Fibroblast of villous mesenchyme (primary cell): ENCODE results near the gene PUSL1. TPM values are rescaled to one million over a fixed set of nuclear protein-coding genes. Genes with fewer than 3 reads are reported as not detected.
A peak's percentile ranks its signal among the peaks of the same experiment; 100 is the strongest.

Experiments used
- DNase-seq: peaks from one replicate; pipeline ENCODE4 v3.0.0-alpha.2; 2010; ENCODE audit warnings: low read depth
- H3K4me3 ChIP-seq: 2 replicates; pipeline ENCODE4 v1.5.1; 2011; ENCODE audit warnings: low read depth, mild to moderate bottlenecking, low read length
- total RNA-seq: library from RNA; depleted of rRNA; stranded (reverse); fragments of >200 nt; gene quantifications from 2 replicates; pipeline ENCODE4 v1.2.3, GENCODE V29; 2012
- TF ChIP-seq, protein P1 (sequence below): IDR thresholded peaks from 2 replicates; pipeline ENCODE4 v1.5.1; 2012; ENCODE audit warnings: low read depth, mild to moderate bottlenecking, low read length; ENCODE audit not compliant: insufficient read depth

The PUSL1 gene
- total RNA-seq, 1 donor, result 25.0 TPM

DNA sequence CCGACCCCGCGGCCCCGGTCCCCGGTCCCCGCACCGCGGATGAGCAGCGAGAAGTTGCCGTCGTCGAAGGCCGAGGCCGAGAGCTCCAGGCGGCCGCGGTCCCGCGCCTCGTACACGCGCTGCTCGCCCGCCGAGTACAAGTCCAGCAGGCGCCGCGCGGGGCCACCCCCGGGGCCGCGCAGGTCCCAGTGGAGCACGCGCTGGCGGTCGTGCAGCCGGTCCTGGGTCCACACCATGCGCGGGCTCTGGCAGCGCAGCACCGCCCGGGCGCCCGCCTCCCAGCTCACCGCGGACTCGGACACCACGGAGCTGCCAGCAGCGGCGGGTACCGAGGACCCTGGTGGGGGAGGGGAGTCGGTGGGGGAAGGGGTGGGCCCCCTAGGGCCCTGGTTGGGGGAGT is 47.0 kb downstream of the PUSL1 start:
- TF ChIP-seq, protein P1, sequence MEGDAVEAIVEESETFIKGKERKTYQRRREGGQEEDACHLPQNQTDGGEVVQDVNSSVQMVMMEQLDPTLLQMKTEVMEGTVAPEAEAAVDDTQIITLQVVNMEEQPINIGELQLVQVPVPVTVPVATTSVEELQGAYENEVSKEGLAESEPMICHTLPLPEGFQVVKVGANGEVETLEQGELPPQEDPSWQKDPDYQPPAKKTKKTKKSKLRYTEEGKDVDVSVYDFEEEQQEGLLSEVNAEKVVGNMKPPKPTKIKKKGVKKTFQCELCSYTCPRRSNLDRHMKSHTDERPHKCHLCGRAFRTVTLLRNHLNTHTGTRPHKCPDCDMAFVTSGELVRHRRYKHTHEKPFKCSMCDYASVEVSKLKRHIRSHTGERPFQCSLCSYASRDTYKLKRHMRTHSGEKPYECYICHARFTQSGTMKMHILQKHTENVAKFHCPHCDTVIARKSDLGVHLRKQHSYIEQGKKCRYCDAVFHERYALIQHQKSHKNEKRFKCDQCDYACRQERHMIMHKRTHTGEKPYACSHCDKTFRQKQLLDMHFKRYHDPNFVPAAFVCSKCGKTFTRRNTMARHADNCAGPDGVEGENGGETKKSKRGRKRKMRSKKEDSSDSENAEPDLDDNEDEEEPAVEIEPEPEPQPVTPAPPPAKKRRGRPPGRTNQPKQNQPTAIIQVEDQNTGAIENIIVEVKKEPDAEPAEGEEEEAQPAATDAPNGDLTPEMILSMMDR, result no peak
- H3K4me3 ChIP-seq, result no peak overlapping the region
- DNase-seq, result peak; percentile 40

DNA sequence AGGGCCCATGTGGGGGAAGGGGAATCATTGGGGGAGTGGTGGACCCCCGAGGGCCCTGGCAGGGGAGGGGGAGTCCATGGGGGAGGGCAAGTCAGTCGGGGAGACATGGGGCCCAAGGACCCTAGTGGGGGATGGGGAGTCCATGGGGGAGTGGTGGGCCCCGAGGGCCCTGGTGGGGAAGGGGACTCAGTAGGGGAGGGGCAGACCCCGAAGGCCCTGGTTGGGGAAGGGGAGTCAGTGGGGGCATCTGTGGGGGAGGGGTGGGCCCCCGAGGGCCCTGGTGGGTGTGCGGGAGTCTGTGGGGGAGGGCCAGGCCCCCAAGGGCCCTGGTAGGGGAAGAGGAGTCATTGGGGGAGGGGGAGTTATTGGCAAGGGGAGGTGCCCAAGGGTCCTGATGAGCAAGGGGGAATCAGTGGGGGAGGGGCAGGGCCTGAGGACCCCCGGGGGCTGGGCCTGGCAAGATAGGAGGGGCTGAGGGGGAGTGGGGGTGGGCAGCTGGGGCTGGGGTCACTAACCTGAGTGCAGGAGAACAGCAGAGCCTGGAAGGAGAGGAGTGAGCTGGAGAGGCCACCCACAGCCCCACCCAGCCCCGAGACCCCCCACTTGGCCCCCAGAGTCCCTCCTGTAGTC is 47.9 kb downstream of the PUSL1 start:
- TF ChIP-seq, protein P1, result no peak
- peak overlapping the region; percentile 89 for H3K4me3 ChIP-seq
- DNase-seq, result no peak

DNA sequence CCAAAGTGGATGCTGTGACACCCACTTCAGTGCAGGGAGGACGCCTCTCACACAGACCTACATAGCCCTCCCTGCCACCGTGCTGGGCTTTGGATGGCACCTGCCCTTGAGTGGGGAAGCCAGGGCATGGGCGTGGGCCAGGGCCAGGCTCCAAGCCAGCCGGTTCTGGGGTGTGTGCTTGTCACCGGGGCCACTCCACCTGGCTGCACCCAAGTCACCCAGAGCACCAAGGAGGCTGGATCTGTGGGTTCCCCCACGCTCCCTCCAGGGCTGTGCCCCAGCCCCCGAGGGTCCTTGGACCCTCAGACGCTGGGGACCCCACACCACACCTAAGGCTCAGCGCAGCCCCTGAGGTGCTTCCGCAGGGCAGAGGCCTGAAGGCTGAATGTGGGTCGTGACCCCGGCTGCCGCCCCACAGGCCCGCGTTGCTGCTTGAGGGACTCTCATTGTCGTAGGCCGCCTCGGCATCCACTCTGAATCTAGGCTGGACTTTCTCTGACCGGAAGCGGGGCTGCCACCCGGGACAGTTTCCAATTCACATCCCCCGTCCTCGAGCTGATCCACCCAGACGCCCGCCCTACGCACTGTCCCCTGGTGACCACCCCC is 48.5 kb downstream of the PUSL1 start:
- TF ChIP-seq, protein P1, result no peak
- H3K4me3 ChIP-seq, result peak overlapping the region; percentile 89
- peak; percentile 32 for DNase-seq

DNA sequence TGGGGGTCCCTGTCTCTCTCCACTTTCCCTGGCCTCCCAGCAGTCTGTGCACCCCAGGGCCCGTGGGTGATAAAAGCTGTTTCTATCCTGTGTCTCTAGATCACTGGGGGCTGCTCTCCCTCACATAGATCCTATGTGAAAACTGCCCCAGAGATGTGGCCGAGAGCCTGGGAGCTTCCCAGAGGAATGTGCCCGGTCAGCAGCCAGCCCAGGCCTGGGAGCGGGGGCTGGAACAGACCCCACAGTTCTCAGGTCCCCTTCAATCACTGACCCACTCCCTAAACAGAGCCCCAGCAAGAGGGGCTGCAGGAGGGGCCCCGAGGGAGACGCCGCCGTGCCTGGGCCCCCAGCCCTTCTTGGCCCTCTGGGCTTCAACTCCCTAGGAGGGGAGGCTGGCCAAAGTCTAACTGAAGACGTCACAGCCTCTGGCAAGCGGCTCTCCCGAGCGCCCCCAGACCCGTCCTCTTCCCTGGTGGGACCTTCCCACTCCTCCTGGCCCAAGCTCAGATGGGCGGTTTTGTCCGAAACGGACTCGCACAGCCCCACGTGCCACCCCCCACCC is 49.6 kb downstream of the PUSL1 start:
- DNase-seq, result peak; percentile 40
- peak overlapping the region; percentile 89 for H3K4me3 ChIP-seq
- TF ChIP-seq, protein P1, result no peak

DNA sequence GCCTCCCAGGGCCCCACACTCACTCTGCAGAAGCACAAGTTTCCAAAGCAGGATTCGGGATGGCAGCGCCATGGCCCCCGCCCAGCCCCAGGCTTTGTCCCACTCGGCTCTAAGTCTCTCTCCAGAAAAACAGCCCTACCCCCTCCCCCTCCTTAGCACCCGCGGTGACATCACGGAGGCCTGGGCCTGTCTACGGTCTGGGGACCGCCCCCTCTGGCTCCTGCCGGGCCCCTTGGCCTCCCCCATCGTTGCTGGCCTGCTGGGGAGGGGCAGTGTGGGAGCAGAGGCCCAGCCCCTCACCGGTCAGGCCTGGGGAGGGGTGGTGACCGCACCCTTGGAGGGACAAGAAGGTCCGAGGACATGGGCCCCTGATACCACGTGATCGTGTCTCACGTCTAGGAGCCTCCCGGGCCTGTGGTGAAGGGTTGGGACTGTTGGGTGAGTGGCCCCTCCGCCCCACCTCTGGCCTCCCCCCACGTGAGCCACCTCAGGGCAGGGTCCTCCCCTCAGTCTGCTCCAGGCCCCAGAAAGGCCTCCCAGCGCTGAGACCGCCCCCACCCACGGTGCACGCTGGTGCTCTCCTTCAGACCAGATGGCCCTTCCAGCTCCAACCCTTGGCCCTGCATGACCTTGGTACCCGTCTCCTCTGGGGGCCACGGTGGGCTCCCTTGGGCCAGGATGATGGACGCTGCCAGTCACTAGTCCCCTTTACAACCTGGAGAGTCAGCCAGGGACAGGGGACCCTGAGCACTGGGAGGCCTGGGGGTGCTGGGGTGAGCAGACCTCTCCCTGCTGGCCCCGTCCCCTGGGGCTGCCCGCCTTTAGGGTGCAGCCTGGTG is 50.3 kb downstream of the PUSL1 start, which contains the start of gene MXRA8:
MXRA8 (minus strand) TSS at position 123 of the 839 bp plus-strand sequence; CDS start at position 72, 51 bp downstream.
- peak within 1 kb of the TSS; percentile 89 for H3K4me3 ChIP-seq
- peak; percentile 94 for DNase-seq
- TF ChIP-seq, protein P1, result no peak

DNA sequence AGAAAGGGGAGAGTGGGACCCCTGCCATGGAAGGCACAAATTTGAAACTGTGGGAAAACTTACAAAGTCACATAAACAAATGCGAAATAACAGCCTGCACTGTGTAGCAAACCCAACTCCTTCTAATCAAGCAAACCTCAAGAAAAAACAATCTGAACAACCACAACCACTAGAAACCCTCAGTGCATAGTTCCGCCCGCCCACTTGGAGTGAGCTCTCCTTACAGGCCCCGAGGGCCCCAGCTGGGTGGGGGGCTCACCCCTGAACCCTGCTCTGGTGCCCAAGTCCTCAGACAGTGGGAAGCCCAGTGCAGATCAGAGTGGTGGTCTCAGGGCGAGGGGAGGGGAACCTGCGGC is 50.9 kb downstream of the PUSL1 start:
- DNase-seq, result peak; percentile 79
- TF ChIP-seq, protein P1, result no peak
- H3K4me3 ChIP-seq, result peak overlapping the region; percentile 89
